GM19239 (cell line): ENCODE data around the gene LRRC47.

Experiments
- DNase-seq: peaks from one replicate; pipeline ENCODE4 v3.0.0; 2011; ENCODE audit warnings: low spot score; ENCODE audit not compliant: insufficient read length
- FAIRE-seq: peaks from 2 replicates; lab custom pipeline; 2011; peaks lifted over from hg19 to GRCh38; lab: Jason Lieb, UNC

Gene LRRC47

DNA sequence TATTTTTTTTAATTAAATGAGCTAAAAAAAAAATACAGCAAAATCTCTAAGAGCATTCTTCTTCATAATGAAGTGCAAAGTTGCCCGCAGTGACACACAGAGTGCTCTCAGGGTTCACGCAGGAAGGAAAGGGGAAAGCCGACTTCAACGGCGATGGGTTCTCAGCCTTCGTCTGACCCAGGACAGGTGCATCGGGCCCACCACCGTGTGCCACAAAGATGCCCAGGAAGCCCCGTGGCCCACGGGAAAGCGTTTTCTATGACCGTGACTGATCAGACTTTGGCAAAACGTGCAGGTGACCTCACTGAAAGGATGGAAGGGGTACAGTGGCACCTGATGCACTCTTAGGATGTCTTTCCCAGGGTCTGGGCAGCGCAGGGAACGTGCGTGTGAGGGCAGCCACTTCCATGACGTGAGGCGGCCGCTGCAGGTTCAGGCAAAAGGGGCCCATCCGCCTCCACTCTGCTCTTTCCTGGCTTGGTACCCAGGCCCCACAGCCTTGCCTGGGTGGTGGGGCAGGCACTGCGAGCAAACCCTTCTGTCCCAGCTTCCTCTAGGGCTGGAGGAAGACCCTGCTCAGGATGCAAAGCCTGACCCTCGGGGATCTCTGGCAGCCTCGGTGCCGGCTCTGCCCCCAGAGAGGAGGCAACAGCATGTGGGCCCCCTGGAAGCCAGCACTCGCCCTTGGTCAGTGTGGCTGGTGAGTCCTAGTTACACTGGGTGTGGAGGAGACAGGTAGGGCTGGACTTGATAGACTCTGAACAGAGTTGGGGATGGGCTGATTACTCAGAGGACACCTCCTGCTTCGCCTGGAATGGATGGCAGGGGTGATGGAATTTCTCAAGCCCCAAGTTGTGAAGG, 8.3 kb downstream of the LRRC47 start:
- DNase-seq (no peak), FAIRE-seq (no peak)

DNA sequence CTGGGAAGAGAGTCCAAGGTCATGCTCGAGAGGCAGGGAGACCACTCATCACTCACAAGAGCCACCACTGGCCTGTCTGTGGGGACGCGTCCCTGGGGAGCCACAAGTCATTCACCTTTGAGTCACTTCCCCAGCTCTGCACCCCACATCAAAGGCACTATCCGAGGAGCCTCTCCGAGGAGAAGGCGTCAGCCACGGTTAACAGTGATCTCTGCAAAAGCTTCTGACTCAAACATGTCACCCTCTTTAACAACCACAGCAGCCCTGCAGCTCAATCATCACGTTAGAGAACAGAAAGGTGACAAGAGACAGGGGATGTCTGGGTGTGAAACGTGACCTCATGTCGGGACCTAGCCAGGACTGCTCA, 9.0 kb downstream of the LRRC47 start:
- DNase-seq: no peak
- no peak for FAIRE-seq

DNA sequence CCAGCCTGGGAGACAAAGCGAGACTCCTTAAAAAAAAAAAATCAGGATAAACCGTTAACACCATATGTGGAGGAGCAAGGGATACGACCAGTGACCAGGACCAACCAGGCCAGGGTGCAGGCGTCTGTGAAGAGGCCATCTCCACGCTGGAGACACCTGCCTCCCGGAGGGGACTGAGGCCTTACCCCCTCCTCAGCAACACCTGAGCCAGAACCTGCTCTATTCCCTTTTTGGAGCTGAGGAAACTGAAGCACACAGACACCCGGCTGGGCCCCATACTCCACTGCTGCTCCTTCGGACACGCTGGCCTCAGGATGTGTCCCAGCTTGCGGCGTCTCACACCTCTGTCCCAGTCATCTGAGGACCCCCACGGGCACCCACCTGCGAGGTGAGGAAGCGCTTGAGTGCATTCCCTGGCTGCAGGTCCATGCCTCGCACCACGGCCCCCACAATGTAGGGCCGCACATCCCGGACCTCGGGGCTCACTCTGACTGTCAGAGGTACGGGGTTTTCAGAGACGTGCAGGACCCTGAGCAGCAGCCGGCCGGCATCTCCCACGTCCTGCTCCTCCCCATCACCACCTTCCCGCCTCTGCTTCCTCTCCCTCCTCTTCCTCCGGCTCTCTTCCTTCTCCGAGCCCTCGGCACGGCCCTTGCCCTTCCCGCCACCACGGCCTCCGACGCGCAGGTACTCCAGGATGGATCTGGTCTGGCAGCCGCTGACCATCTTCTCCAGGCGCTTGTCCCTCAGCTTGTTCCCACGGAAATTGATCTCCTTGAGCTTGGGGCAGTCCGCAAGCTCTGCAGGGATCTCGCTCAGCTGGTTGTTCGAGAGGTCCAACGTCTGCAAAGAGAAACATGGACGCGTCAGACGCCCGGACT, 9.6 kb downstream of the LRRC47 start:
- FAIRE-seq: no peak
- no peak for DNase-seq

DNA sequence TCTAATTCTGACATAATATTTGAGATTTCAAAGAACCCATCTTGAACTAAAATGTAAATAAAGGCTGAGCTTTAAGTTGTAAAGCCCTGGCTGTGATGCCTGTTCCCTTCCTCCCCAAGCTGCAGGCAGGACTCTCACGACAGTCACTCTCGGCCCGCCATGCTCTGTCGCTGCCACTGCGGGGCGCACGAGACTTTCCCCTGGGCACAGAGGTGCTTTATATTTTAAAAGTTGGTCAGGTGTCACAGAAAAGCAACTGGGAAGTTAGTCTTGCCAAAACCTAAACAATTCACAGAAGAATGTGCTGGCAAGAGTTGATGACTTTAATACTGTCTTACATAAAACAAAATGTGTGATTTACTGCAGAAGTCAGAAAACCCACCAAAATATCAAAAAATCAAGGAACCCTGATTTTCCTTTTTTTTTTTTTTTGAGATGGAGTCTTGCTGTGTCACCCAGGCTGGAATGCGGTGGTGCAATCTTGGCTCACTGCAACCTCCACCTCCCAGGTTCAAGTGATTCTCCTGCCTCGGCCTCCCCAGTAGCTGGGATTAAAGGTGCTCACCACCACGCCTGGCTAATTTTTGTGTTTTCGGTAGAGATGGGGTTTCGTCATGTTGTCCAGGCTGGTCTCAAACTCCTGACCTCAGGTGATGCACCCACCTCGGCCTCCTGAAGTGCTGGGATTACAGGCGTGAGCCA, 10.7 kb downstream of the LRRC47 start:
- FAIRE-seq (no peak), DNase-seq (no peak)

DNA sequence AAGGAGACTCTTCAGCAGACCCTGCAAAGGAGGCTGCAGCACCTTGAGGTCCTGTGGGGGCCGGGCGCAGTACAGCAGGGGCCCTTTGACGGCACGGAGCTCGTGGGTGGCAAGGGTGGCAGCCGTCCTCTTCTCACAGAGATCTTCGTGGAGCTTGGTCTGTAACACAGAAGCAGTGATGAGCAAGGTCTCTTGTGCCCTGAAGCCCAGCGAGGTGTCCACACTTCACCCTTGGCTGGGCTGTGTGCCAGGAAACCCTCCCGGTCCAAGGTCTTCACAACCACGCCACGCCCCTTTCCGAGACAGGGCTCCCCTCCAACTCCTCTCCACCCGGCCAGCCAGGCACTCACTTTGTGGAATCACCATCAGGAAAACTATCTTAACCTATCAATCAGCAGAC, 11.3 kb downstream of the LRRC47 start:
- no peak for FAIRE-seq

DNA sequence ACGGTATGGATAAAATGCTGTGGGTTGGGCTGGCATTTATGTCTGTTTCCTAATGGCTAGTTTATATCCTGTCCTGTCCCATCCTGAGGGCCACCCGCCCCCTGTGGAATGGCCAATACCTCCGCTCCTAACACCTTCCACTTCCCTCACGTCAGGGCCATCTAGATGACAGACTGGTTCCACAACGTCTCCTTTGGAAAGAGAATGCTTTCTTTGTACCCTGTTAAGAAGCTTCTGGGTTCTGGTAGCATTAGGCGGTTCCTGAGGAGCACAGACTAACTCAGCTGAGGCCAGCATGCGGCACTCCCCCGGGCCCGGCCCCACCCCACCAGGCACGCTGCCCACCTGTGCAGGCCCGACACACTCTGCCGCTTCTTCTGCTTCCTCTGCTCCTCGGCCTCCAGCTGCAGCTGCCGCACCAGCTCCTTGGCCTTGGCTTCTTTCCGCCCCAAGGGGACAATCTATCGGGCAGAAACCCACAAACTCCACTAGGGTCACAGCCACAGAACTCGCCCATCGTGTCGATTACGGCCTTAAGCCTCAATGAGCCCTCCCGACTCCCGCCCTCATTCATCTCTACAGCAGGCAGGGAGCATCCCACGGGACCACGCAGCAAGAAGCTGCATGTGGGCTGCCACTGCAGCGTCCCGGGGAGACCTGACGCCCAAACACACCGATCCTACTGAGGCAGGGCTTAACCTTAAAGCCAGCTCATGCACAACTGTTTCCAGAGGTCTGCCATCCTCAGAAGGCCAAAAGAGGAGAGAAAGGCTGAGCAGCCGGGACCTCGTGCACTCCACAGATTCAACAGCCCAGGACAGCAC, 12.4 kb downstream of the LRRC47 start:
- no peak for FAIRE-seq
- DNase-seq: no peak

More for the DNA sequence above, 11.3 kb downstream of the LRRC47 start:
- no peak for DNase-seq

DNA sequence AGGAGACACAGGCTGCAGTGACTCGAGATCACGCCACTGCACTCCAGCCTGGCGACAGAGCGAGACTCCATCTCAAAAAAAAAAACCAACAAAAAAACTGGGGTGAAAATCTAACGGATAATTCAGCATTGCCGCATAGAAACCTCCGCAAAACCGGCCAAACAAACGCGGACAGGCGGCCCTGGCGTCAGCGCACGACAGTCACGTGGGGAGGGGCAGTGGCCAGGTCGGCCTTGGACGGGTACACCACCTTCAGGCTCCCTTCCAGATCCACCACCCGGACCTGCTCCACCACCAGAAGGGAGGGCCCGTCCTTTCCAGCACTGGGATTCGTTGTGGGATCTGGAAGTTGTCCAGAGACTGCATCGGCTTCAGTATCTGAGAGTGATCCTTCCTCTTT, 15.4 kb downstream of the LRRC47 start:
- DNase-seq (no peak), FAIRE-seq (no peak)

DNA sequence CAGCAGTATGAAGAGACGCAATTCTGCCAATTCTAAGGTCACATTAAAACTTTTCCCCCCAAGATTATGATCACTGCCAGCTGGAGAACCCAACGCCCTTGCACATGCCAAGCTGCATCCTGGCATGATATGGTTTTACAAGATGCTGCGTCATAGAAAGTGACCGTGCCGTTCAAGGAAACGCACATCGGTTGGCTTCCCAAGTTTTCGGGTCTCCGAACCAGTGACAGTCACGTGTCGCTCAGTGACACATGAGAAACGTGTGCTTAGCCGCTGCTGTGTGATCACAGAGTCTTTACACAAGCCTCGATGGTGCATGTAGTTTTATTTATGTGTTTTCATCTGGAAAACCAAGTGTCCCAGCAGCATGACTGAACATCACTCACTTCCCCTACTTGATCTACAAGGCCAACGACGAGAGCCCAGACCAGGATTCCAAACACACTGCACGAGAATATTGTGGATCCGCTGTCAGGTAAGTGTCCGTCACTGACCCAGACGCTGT, 16.3 kb downstream of the LRRC47 start:
- no peak for DNase-seq
- FAIRE-seq: no peak

DNA sequence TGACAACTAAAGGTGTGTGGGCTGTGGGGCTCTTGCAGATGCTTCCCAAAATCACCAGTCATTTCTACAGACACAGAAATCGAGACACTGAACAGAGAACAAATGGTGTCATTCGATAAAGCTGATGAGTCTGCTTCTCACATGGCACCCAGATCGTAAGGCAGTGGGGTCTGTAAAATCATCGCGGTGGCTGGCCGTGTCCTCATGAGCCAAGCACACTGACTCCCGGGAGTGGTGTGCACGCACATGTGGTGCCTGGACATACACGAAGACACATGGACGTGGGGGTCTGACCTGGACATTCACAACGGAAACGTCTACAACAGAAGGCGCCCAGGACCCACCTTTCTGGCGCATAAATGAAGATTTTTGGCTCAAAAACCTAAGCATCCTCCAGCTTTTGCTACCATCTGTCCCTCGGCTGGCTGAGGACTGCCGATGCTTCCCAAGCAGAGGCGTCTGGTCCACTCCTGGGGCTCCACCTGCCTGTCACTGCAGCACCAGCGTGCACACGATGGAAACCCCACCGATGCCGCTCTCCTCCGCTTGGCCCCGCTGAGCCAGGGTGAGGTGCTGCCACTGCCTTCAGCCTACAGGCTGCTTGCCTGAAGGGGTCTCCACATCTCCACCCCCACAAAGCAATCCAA, 16.9 kb downstream of the LRRC47 start:
- no peak for DNase-seq
- FAIRE-seq: no peak

DNA sequence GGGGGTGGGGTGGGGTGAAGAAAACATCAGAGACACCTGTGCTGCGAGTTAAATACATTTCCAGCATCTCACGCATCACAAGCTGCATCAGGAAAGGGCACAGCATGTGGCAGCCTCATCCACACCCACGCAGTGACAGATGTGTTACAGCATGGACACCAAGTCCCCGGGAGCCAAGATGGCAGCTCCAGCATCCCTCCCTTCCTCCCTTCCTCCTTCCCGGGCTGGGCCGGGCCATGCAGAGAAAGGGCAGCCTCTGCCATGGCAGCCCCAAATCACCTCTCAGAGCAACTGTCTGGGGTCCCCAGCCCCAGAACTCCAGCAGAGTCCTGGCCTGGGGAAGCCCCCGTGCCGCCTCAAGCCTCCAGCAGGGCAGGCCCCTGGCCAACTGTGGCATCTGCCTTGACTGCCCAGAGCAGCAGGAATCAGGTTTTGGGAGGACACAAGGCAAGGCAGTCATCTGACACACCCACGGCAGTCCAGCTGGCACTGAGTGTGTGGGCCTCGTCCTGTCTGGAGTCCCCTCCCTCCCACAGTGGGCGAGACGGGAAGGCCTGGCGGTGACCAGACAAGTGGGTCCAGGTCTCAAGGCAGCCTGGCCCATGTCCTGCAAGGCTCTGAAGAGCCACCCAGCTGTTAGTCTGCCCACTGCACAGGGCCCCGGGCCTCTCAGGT, 17.6 kb downstream of the LRRC47 start:
- FAIRE-seq: no peak

DNA sequence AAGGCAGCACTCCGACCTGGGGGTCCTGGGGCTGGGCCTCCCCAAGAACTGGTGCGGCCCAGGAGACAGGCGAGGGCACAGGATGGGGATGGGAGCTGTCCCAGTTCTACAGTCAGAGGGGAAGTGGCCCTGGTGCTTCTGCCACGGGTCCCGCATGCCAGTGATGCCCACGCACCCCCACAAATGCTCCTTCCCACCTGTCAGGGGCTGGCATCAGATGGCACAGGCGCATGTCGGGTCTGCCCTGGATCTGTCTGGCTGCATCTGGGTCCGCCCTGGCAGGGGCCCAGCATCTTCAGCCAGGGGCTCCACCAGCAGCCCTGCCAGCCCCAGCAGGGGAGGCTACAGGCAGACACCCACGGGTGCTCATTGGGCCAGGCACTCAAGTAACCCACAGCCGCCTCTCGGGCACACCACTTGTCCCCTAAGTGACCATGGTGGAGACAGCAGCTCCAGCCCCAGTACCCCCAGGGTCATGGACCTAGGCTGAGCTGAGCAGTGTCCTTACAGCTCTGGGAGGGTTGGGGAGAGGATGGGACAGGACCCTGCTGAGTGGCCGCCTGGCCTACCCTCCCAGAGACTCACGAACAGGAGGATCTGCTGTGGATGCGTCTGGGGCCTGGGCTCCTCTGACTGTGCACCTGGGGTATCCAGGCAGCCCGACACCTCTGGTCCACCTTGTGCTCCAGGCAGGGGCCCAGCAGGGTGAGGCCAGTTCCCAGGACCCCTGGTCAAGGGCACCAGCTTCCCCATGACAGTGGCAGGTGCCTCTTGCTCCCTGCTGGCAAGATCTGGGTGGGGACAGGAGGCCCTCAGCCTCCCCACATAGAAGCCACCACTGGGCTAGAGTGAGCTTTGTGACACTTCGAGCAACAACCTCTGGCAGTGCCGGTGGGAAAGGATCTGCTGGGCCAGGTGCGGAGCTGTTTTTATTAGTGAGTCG, 18.4 kb downstream of the LRRC47 start:
- DNase-seq (no peak), FAIRE-seq (no peak)

More for the DNA sequence above, 17.6 kb downstream of the LRRC47 start:
- DNase-seq: no peak

DNA sequence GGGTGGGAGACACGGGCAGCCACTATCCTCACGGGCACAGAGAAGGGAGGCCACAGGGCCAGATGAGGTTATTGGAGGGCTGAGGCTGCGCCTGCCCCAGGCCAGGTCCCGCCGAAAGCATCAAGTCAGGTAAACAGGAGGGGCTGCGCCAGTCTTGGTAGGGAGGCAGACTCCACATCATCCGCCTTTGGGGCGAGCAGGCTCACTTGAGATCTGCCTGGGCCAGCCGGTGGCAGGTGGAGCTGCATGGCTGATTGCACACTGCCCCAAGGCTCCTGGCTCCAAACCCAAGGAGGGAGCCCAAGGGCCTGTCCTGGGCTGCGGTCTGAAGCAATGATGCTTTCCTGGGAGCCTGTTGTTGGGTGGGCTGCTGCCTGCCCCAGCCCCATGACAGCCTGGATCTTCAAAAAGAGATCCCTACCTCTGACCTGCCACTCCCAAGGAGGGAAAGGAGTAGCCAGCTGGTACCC, 19.2 kb downstream of the LRRC47 start:
- no peak for FAIRE-seq

DNA sequence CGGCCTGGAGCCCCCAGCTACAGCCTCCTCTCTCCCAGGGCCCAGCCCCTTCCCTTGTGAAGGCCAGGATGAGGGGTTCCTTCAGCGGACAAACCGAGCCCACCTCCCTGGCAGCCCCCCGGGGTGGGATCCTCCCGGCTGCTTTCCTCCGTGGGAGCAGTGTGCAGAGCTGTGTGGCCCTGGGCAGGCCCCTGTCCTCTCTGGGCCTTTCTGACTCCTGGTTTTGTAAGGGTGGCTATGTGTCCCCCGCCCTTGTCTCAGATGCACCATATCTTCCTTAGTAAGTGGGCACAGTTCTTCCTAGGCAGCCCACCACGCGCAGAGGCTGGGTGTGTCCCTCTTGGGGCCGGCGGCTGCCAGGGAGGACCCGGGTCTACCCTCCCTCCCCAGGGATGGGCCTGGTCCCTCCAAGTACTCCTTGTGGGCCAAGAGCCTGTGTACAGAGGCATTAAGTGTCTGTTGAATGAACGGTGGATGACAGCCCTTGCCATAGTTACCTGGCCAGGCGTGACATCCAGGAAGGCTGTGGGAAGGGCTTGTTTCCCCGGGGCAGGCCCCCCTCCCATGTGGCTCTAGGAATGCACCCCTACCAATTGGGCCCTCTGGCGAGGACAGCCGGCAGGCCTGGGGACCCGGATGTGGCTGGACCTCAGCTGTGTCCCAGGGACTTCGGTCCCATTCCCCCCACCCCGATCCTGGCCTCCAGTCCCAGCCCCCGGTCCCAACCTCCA, 19.9 kb downstream of the LRRC47 start:
- DNase-seq (no peak), FAIRE-seq (no peak)

More for the DNA sequence above, 19.2 kb downstream of the LRRC47 start:
- no peak for DNase-seq

DNA sequence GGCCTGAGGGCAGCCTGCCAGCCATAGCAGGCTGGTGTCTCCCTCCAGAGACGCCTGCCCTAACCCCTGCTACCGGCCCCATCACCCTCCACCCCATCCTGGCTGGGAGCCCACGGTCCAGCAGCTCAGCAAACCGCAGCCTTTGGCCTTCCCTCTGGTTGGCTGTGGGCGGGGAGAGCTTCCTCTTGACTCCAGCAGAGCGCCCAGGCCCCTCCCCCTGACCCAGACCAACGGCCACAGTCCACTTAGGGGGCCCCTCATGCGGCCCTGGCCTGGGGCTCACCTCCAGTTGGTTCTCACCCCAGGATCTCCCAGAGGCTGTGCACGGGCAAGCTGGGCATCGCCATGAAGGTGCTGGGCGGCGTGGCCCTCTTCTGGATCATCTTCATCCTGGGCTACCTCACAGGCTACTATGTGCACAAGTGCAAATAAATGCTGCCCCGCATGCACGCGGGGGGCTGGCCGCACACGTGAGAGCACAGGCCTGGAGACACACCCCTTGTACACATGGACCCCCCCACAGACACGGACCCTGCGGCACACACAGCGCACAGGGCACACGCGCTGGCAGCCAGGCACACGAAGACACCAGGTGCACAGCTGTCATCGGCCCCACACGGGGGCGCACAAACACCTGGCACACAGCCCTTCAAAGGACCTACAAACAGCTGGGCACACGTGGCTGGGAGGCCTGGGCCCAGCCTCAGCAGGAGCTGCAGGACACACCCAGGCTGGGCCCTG, 20.6 kb downstream of the LRRC47 start:
- peak; percentile 71 for DNase-seq
- no peak for FAIRE-seq

DNA sequence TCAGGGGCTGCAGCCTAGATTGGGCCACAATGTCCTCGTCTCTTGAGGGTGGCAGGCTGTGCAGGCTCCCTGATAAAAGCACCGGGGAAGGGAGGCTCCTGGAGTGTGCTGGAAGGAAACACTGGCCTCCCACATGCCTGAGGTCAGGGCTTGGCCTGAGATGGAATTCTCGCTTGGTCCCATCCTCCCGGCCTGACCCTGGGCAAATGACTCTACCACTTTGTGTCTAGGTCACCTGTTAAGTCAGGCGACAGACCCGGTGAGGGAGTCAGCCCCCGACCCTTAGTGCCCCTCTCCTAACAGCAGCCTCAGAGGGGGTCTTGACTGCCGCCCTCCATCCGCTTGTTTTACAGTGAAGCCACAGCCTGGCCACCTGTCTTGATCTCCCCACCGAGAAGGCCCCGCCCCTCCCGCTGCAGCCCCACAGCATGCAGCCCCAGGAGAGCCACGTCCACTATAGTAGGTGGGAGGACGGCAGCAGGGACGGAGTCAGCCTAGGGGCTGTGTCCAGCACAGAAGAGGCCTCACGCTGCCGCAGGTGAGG, 21.3 kb downstream of the LRRC47 start:
- DNase-seq: no peak
- no peak for FAIRE-seq
